ENCODE measurements around the gene BOD1.
"Not testable (repeated sequence)": the region's sequence is repeated elsewhere in the genome, so short reads cannot be mapped to it uniquely, and the experiment has no call there.

Gene BOD1

DNA sequence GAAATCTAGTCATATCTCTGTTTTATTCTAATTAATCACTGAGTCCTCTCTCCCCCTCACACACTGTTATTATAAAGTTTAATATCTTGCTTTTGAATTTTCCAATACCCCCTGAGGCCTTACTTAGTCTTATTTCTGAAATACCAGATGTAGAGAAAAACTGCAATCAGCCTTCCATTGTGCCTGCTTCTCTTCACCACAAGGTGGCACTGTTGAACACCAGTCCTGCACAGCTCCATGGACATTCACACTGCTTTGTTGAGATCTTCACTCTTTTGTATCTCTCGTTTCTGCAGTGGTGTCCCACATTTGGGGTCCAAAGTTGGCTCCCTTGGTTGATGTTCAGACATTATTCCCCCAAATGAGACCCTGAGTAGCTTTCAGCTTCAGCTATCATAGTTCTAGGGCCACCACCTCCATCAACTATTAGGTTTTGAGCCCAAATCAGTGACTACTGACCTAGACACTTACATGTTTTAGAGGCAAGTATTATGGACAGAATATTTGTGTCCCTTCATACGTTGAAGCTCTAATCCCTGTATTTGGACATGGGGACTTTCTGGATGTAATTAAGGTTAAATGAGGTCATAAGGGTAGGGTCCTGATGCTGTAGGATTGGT is 24.3 kb downstream of the BOD1 start:
- H3K9me3 ChIP-seq (ENCODE audit: control insufficient read depth in 2 of 2, low read length in 2 of 2), result peaks cover 6 to 14% of the 10 kb centered on the region in 2 donors

DNA sequence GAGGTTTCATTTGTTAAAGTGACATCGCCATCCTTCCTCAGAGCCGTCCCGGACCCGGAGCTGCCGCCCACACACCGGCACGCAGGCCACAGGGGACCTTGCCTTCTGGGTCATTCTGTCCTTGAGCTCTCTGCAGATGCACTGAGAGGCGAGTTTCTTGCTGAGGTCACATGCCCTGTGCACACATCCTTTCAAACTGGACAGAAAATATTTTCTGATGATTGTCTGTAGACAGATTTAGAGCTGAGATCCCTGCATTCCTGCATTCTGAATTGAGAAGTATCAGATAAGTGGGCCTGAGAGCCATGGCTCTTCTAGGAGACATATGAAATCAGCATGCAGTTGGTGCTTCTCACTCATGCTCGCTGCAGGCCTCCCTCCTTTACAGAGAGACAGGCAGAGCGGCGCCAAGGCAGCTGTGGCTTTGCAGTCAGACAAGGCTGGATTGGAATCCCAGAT is 25.4 kb downstream of the BOD1 start:
- H3K9ac ChIP-seq (ENCODE audit: low read length in 2 of 2), result no peak overlapping the region
- no peak overlapping the region for H3K27ac ChIP-seq (ENCODE audit: low read length)
- no peak overlapping the region for H3K4me3 ChIP-seq (ENCODE audit: low read length in 2 of 2)
- no peaks in the 10 kb centered on the region for H3K36me3 ChIP-seq (ENCODE audit: control insufficient read depth in 2 of 2, insufficient read depth in 2 of 2, low read length in 2 of 2)
- H3K9me3 ChIP-seq (ENCODE audit: control insufficient read depth in 2 of 2, low read length in 2 of 2), result peaks cover 6 to 14% of the 10 kb centered on the region in 2 donors
- peaks cover 2% of the 10 kb centered on the region for H3K4me1 ChIP-seq (ENCODE audit: control insufficient read depth, insufficient read depth, low read length)
- no peaks in the 10 kb centered on the region for H3K27me3 ChIP-seq (ENCODE audit: control insufficient read depth in 1 of 2, insufficient read depth in 2 of 2, low read length in 2 of 2)

More for the DNA sequence above, 24.3 kb downstream of the BOD1 start:
- Histone ChIP-seq H3K27me3 (ENCODE audit: control insufficient read depth in 1 of 2, insufficient read depth in 2 of 2, low read length in 2 of 2) (no peaks in the 10 kb centered on the region), H3K9ac (ENCODE audit: low read length in 2 of 2) (no peak overlapping the region), H3K4me3 (ENCODE audit: low read length in 2 of 2) (no peak overlapping the region), H3K4me1 (ENCODE audit: control insufficient read depth, insufficient read depth, low read length) (peaks cover 2% of the 10 kb centered on the region), H3K27ac (ENCODE audit: low read length) (no peak overlapping the region), H3K36me3 (ENCODE audit: control insufficient read depth in 2 of 2, insufficient read depth in 2 of 2, low read length in 2 of 2) (peaks cover 0 to 2% of the 10 kb centered on the region in 2 donors)

DNA sequence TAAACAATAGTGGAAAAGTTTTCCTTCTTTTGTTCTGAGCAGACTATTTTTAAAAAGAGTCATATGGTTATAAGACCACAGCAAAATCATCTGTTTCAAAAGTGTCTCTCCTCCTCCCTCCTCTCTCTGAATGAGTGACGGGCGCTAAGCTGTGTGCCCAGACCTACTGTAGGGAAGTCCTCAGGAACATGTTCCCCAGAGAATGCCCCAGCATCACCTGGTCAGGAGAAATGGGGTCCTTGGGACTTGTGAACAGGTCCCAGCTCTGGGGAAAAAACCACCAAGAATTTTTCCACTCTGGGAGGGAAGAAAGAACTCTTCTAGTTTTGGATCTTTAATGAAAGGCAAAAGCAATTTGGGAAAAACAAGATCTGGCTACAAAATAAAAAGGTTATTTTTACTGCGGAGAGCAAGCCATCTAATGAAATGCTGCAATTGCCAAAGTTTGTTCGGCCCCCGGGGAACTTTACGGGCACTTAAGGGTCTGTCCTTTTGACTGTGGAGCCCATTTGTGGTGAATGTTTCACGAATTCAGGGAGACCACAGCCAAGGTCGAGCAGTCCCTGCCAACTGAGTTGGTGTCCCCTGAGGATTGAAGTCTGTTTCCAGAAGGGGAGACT is 25.9 kb downstream of the BOD1 start:
- Histone ChIP-seq H3K36me3 (ENCODE audit: control insufficient read depth in 2 of 2, insufficient read depth in 2 of 2, low read length in 2 of 2) (no peaks in the 10 kb centered on the region), H3K4me1 (ENCODE audit: control insufficient read depth, insufficient read depth, low read length) (peaks cover 2% of the 10 kb centered on the region), H3K27ac (ENCODE audit: low read length) (no peak overlapping the region), H3K4me3 (ENCODE audit: low read length in 2 of 2) (no peak overlapping the region), H3K9me3 (ENCODE audit: control insufficient read depth in 2 of 2, low read length in 2 of 2) (peaks cover 6 to 14% of the 10 kb centered on the region in 2 donors), H3K9ac (ENCODE audit: low read length in 2 of 2) (no peak overlapping the region), H3K27me3 (ENCODE audit: control insufficient read depth in 1 of 2, insufficient read depth in 2 of 2, low read length in 2 of 2) (no peaks in the 10 kb centered on the region)

DNA sequence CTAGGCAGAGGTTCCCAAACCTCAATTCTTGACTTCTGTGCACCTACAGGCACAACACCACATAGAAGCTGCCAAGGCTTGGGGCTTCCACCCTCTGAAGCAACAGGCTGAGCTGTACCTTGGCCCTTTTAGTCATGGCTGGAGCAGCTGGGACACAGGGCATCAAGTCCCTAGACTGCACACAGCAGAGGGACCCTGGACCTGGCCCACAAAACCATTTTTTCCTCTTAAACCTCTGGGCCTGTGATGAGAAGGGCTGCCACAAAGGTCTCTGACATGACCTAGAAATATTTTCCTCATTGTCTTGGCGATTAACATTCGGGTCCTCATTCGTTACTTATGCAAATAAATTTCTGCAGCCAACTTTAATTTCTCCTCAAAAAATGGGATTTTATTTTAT is 30.3 kb downstream of the BOD1 start:
- H3K4me3 ChIP-seq (ENCODE audit: low read length in 2 of 2); H3K9ac ChIP-seq (ENCODE audit: low read length in 2 of 2); H3K4me1 ChIP-seq (ENCODE audit: control insufficient read depth, insufficient read depth, low read length); H3K36me3 ChIP-seq (ENCODE audit: control insufficient read depth in 2 of 2, insufficient read depth in 2 of 2, low read length in 2 of 2); H3K27me3 ChIP-seq (ENCODE audit: control insufficient read depth in 1 of 2, insufficient read depth in 2 of 2, low read length in 2 of 2); H3K27ac ChIP-seq (ENCODE audit: low read length); H3K9me3 ChIP-seq (ENCODE audit: control insufficient read depth in 2 of 2, low read length in 2 of 2): not testable (repeated sequence)

DNA sequence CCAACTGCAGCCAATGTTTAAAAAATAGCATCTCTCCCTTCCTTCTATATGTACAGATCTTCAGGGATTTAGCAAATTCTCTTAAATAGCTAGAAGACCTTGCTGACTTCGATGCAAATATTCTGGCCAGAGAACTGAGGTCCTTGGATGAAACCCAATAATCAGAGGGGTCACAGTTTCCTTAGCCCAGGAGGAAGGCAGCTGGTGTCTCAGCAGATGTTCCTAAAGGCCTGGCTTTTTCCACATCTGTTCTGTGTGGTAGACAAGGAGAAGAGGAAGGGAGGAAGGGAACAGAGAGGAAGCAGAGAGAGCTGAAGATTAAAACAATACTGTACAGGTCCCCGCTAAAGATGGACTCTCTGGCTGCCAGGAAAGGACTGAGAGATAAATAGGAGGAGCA is 33.1 kb downstream of the BOD1 start:
- Histone ChIP-seq H3K9me3 (ENCODE audit: control insufficient read depth in 2 of 2, low read length in 2 of 2) (peaks cover 2 to 4% of the 10 kb centered on the region in 2 donors), H3K4me1 (ENCODE audit: control insufficient read depth, insufficient read depth, low read length) (no peaks in the 10 kb centered on the region), H3K9ac (ENCODE audit: low read length in 2 of 2) (no peak overlapping the region), H3K36me3 (ENCODE audit: control insufficient read depth in 2 of 2, insufficient read depth in 2 of 2, low read length in 2 of 2) (no peaks in the 10 kb centered on the region), H3K27ac (ENCODE audit: low read length) (no peak overlapping the region), H3K27me3 (ENCODE audit: control insufficient read depth in 1 of 2, insufficient read depth in 2 of 2, low read length in 2 of 2) (no peaks in the 10 kb centered on the region), H3K4me3 (ENCODE audit: low read length in 2 of 2) (no peak overlapping the region)

DNA sequence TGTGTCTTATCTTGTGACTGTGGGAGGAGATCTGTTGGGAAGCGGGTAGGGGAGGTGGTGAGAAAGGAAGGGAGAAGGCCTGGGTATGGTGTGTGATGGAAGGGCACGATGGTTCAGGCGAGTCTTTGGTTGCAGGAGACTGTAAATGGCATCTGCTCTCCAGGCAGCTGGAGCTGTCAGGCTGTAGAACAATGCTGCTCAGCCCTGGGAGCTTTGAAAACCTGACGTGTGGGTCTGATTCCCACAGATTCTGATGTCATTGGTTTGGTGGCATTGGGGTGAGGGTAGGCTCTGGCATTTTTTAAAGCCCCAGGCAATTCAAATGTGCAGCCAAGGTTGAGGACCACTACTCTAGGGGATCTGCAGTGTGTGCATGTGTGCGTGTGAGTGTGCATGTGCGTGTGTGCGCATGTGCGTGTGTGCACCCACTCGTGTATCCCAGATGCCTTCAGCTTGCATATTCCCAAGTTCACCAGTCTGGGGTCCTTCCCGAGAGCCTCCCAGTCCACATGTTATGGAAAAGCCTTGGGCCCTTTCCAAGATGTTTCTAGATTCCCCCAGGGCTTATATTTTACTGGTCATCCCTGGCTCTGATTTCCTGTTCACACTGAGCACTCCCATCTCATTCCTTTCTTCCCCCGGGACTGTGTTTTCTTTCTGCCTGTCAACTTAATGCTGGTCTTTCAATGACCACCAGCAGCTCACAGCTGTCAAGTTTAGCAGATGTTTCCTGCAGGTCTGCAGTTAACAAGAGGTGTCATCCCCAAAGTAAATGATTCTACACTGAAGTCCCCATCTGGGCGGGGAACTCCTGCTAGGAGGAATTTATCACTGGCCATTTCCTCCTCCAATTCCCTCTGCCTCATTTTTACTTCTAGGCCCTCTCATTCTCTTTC is 34.0 kb downstream of the BOD1 start:
- peaks cover 2 to 4% of the 10 kb centered on the region in 2 donors for H3K9me3 ChIP-seq (ENCODE audit: control insufficient read depth in 2 of 2, low read length in 2 of 2)
- no peaks in the 10 kb centered on the region for H3K4me1 ChIP-seq (ENCODE audit: control insufficient read depth, insufficient read depth, low read length)
- H3K36me3 ChIP-seq (ENCODE audit: control insufficient read depth in 2 of 2, insufficient read depth in 2 of 2, low read length in 2 of 2), result no peaks in the 10 kb centered on the region
- no peak overlapping the region for H3K4me3 ChIP-seq (ENCODE audit: low read length in 2 of 2)
- H3K9ac ChIP-seq (ENCODE audit: low read length in 2 of 2), result no peak overlapping the region
- no peak overlapping the region for H3K27ac ChIP-seq (ENCODE audit: low read length)
- no peaks in the 10 kb centered on the region for H3K27me3 ChIP-seq (ENCODE audit: control insufficient read depth in 1 of 2, insufficient read depth in 2 of 2, low read length in 2 of 2)

DNA sequence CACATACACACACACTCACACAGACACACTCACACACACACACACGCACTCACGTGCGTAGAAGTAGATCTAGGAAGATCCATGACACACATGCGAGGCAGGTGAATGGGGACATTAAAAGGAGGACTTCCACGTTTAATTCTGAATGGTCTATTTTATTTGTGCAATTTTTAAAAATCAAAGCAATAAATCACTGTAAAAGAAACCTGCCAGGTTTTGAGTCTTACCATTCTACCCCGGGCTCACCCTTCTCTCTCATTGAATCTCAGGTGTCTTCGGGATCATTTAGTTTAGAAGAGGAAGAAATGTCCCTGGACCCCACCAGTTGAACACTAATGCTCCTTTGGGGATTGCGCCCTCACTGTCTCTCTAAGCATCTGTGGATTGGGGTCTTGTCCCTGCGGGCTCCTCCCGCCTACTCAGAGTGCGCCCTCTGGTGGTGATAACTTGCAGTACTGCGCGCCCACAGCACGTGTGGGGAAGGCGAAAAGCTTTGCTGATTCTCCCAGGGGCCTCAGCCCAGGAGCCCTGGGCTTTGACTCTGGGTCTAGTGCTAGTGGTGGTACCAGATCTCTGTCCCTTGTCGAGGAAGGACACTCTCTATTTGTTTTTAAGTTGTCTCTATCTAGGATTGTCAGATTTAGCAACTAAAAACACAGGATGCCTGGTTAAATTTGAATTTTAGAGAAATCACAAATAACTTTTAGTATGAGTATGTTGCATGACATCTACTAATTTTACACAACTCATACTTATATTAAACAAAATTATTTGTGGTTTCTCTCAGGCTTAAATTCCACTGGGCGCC is 34.8 kb downstream of the BOD1 start:
- H3K4me1 ChIP-seq (ENCODE audit: control insufficient read depth, insufficient read depth, low read length), result no peaks in the 10 kb centered on the region
- no peak overlapping the region for H3K4me3 ChIP-seq (ENCODE audit: low read length in 2 of 2)
- H3K9me3 ChIP-seq (ENCODE audit: control insufficient read depth in 2 of 2, low read length in 2 of 2), result peaks cover 2 to 4% of the 10 kb centered on the region in 2 donors
- no peaks in the 10 kb centered on the region for H3K27me3 ChIP-seq (ENCODE audit: control insufficient read depth in 1 of 2, insufficient read depth in 2 of 2, low read length in 2 of 2)
- H3K36me3 ChIP-seq (ENCODE audit: control insufficient read depth in 2 of 2, insufficient read depth in 2 of 2, low read length in 2 of 2), result no peaks in the 10 kb centered on the region
- H3K27ac ChIP-seq (ENCODE audit: low read length), result no peak overlapping the region
- no peak overlapping the region for H3K9ac ChIP-seq (ENCODE audit: low read length in 2 of 2)

DNA sequence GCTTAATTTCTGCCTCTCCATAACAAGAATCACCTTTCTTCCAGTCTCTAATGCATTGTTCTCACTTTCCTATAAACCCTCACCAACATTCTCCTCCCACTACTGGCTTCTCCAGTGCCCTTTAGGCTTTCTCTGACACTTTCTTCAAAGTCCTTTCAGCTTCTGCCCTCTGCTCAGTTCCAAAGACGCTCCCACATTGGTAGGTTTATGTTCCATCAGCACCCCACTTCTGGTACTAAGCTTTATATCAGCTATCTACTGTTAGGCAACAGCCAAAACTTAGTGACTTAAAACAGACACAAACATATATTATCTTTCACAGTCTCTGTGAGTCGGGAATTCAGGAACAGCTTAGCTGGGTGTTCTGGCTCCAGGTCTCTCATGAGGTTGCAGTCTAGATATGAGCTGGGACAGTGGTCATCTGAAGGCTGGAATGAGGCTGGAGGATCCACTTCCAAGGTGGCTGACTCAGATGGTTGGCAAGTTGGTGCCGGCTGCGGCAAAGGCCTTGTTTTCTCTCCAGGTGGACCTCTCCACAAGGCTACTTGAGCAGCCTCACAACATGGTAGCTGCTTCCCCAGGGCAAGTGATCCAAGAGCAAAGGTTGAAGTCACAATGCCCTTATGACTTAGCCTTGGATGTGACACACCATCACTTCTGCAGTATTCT is 37.4 kb downstream of the BOD1 start:
- no peaks in the 10 kb centered on the region for H3K4me1 ChIP-seq (ENCODE audit: control insufficient read depth, insufficient read depth, low read length)
- no peak overlapping the region for H3K4me3 ChIP-seq (ENCODE audit: low read length in 2 of 2)
- no peak overlapping the region for H3K27ac ChIP-seq (ENCODE audit: low read length)
- H3K36me3 ChIP-seq (ENCODE audit: control insufficient read depth in 2 of 2, insufficient read depth in 2 of 2, low read length in 2 of 2), result no peaks in the 10 kb centered on the region
- no peaks in the 10 kb centered on the region for H3K27me3 ChIP-seq (ENCODE audit: control insufficient read depth in 1 of 2, insufficient read depth in 2 of 2, low read length in 2 of 2)
- no peak overlapping the region for H3K9ac ChIP-seq (ENCODE audit: low read length in 2 of 2)
- H3K9me3 ChIP-seq (ENCODE audit: control insufficient read depth in 2 of 2, low read length in 2 of 2), result peaks cover 2 to 4% of the 10 kb centered on the region in 2 donors

DNA sequence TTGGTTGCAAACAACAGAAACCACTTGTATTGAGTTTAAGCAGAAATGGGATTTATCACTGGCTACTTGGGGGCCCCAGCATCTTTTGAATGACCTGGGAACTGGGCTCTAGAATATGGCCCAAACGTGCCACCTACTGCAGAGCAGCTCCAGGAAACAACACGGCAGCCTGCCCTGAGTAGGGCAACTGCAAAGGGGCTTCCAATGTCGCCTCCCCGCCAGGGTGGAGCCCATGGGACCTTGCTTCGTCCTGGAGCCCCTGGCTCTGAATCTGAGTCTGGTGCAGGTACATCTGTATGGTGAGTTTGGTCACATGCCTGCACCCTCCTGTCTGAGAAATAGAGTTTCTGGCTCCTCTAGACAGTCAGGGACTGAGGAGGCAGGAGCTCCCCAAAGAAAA is 38.6 kb downstream of the BOD1 start:
- H3K4me1 ChIP-seq (ENCODE audit: control insufficient read depth, insufficient read depth, low read length), result peaks cover 2% of the 10 kb centered on the region
- H3K4me3 ChIP-seq (ENCODE audit: low read length in 2 of 2), result no peak overlapping the region
- no peak overlapping the region for H3K27ac ChIP-seq (ENCODE audit: low read length)
- peaks cover 2 to 4% of the 10 kb centered on the region in 2 donors for H3K9me3 ChIP-seq (ENCODE audit: control insufficient read depth in 2 of 2, low read length in 2 of 2)
- no peaks in the 10 kb centered on the region for H3K36me3 ChIP-seq (ENCODE audit: control insufficient read depth in 2 of 2, insufficient read depth in 2 of 2, low read length in 2 of 2)
- no peaks in the 10 kb centered on the region for H3K27me3 ChIP-seq (ENCODE audit: control insufficient read depth in 1 of 2, insufficient read depth in 2 of 2, low read length in 2 of 2)
- no peak overlapping the region for H3K9ac ChIP-seq (ENCODE audit: low read length in 2 of 2)

DNA sequence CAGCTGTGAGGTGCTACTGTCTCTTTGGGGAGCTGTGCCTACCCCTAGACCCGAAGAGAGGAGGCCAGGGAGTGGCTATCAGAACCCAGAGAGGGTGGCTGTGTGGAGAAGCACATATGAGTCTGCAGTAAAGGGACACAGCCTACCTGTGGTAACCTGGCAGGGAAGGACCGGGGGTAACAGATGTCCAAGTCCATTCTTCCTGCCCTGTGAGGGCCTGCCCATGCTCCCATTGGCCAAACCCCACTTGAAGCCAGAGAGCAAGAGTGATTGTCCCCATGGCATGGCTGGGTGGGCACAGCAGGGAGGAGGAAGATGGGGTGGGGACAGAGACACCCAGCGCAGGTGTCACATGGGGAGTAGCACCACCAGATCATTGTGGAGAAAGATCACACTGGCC is 39.3 kb downstream of the BOD1 start:
- Histone ChIP-seq H3K36me3 (ENCODE audit: control insufficient read depth in 2 of 2, insufficient read depth in 2 of 2, low read length in 2 of 2) (no peaks in the 10 kb centered on the region), H3K27me3 (ENCODE audit: control insufficient read depth in 1 of 2, insufficient read depth in 2 of 2, low read length in 2 of 2) (no peaks in the 10 kb centered on the region), H3K9ac (ENCODE audit: low read length in 2 of 2) (no peak overlapping the region), H3K4me3 (ENCODE audit: low read length in 2 of 2) (no peak overlapping the region), H3K27ac (ENCODE audit: low read length) (no peak overlapping the region), H3K9me3 (ENCODE audit: control insufficient read depth in 2 of 2, low read length in 2 of 2) (peaks cover 2 to 4% of the 10 kb centered on the region in 2 donors), H3K4me1 (ENCODE audit: control insufficient read depth, insufficient read depth, low read length) (peaks cover 6% of the 10 kb centered on the region)
